ENCODE measurements around the gene ZNF689.

- TF ChIP-seq, protein P1, sequence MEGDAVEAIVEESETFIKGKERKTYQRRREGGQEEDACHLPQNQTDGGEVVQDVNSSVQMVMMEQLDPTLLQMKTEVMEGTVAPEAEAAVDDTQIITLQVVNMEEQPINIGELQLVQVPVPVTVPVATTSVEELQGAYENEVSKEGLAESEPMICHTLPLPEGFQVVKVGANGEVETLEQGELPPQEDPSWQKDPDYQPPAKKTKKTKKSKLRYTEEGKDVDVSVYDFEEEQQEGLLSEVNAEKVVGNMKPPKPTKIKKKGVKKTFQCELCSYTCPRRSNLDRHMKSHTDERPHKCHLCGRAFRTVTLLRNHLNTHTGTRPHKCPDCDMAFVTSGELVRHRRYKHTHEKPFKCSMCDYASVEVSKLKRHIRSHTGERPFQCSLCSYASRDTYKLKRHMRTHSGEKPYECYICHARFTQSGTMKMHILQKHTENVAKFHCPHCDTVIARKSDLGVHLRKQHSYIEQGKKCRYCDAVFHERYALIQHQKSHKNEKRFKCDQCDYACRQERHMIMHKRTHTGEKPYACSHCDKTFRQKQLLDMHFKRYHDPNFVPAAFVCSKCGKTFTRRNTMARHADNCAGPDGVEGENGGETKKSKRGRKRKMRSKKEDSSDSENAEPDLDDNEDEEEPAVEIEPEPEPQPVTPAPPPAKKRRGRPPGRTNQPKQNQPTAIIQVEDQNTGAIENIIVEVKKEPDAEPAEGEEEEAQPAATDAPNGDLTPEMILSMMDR (IDR thresholded peaks at IDR 0.05; ENCODE audit: low read length), result no peak
- no peak for TF ChIP-seq EZH2 (IDR thresholded peaks at IDR 0.05; ENCODE audit: borderline replicate concordance, low read length)
These were observed 5.8 kb downstream of the ZNF689 start for GRCh38 chr16:30604316-30604947.
